DMS114 treated with DMSO at 0.1 percent for 48 hours (cell line): ENCODE measurements around the gene NAPSA.

ENCODE experiments used
- DNase-seq: peaks from one replicate; lab custom pipeline; 2025; ENCODE audit not compliant: unreplicated experiment; lab: John Stamatoyannopoulos, UW

NAPSA gene

DNA sequence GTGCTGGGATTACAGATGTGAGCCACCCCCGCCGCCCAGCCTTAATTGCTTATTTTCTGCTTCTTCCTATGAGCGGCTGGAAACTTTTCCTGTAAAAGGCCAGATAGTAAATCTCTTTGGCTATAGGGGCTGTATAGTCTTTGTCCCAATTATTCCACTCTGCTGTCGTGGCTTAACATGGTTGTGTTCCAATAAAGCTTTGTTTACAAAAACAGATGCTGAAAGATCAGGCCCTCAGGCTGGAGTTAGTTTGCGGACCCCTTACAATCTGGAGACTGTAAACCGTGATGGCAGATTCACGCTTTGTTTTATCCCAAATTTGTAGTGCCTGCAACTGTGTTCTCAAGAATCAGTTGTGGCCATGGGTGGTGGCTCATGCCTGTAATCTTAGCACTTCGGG is 47.0 kb downstream of the NAPSA start:
- no peak for DNase-seq

DNA sequence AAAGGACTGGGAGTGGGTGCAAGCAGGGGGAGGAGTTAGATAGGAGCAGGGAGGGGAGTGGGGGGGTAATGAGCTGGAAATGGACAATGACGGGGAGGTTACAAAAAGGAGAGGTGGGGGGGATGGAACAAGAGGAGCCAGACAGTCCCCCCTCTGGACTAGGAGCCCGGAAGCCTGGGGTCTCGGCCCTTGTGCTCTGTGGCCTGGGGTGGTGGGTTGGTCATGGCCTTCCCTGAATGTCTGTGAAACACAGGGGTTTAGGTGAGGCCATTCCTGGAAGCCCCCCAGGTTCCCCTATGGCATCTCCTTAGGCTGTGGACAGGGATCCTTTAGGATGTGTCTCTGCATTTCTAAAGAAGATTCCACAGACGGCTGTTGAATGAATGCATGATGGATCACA is 48.3 kb downstream of the NAPSA start:
- DNase-seq, result no peak

DNA sequence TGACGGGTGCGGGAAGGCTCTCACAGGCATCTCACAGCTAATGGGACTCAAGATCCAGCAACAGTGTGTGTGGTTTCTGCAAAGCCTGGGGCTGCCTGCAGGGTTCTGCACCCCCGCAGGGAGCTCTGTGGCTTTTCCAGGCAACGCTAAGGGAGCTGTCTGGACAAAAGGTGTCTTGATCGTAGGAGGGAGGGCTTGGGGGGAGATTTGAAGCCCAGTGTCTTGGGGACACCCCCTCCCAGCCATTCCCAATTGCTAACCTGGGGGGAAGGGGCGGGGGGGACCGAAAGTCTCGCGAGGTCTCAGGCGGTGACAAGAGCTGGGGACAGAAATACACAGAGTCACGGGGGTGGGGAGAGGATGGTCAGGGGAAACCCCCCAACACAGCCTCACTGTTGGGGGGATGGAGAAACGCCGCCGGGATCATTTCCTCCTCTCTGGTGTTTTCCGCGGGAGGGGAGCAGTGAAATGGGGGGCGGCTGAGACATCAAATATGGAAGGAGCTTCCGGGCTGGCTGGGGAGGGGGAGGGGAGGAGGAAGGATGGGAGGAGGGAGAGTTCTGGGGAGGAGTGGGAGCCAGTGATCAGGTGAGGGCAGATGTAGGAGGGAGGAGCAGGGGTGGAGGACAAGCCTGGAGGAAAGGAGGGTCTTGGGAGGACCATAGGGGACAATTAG is 49.5 kb downstream of the NAPSA start:
- DNase-seq, result peak; percentile 43

DNA sequence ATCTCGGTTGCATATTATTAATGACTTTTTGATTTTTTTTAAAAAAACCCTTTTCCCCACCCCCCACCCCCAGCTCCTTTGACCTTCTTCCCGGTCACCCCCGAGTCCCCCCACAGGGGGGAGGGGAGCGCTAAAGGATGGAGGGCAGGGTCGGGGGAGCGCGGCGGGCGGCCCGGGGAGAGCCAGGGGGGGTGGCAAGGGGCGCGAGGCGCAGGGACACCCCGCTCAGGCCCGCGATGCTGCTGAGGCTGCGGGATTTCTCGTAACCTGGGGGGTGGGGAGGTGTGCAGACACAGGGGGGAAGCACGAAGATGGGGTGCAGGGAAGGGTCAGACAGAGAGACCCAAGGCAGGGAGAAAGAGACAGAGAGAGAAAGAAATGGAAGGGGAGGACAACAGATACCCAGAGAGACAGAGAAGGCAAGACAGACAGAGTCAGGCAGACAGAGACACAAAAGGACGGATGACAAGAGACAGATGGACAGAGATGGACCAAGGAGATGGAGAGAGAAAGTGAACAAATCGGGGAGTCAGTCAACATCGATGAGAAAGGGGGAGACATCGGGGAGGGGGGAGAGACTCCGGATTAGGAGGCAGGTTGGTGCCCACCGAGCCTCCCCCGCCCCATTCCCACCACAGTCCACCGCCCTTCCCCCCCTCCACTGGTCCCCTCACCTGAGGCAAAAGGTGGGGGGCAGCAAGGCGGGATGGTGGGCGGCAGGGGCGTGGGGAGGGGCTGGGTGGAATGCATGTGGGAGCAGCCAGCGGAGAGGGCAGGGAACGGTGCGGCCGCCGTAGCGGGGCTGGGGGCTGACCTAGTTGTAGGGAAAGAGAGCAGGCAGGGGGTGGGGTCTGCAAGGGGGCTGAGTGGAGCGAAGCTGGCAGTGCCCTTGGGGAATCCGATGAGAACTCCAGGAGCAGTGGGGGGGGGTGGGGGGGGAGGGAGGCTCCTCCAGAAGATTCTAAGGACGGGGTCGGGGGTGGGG is 50.4 kb downstream of the NAPSA start:
- DNase-seq, result no peak

DNA sequence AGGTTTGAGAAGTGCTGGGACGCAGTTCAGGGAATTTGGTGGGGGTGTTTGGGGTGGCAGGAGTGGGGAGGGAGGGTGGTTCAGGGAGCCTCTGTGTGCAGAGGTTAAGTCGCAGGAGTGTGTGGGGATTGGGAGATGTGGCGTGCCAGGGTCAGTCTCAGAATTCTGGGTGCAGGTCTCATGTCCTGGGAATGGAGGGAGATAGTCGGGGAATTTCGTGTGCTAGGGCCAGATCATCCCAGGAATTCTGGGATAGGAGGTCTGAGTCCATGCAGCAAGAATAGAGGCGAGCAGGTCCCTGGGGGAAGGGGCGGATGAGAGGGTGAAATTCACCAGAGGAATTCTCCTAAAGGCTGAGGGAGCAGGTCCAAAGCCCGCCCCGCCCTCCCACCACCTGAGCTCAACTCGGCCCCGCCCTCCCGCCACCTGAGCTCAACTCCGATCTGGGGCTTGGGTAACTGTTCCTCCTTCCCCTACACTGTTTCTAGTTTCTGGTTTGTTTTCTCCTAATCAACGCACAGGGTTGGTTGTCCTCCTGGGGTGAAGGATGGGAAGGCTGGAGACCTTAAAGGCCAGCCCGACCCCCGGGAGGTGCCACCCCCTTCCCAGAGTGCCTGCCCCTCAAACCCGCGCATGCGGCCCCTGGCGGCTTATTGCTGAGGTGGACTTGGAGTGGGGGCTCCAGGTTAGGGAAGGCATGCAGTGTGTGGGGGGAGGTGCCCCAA is 51.5 kb downstream of the NAPSA start:
- no peak for DNase-seq

DNA sequence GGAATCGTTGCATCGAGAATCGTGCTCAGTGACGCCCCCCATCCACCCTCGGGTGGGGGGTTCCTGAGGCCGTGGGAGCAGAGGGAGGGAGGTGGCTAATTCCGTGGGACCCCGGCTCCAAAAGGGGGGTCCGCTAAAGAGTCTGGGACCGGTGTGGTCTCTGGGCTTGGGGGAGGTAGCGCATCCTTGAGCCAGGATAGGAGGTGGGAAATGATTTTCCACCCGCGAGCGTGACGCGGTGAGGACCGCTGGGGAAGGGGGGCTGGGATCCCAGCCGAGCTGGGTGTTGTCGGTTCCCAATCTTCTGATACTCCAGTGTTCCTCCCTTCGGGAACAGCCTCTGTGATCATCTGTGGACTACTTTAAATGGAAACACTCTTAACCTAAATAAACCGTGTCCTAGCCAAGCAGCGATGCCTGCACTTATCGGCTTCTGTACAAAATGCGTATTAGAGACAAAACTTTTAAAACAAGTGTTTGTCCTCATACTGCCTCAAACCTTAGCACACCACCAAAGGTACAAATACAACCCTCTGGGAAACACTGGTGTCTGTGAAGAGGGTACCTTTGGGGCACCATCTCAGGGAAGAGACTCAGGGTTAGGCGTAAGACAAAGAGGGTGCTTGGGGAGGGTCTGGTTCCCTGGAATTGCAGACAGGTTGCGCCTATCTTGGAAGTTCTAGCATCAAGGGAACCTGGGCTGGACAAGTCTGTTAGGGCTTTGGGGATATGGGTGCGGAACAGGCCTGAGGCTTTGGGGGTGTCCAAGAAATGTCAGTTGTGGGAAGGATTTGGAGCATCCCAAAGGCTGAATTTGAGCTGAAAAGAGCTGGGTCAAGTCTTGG is 52.2 kb downstream of the NAPSA start:
- no peak for DNase-seq

DNA sequence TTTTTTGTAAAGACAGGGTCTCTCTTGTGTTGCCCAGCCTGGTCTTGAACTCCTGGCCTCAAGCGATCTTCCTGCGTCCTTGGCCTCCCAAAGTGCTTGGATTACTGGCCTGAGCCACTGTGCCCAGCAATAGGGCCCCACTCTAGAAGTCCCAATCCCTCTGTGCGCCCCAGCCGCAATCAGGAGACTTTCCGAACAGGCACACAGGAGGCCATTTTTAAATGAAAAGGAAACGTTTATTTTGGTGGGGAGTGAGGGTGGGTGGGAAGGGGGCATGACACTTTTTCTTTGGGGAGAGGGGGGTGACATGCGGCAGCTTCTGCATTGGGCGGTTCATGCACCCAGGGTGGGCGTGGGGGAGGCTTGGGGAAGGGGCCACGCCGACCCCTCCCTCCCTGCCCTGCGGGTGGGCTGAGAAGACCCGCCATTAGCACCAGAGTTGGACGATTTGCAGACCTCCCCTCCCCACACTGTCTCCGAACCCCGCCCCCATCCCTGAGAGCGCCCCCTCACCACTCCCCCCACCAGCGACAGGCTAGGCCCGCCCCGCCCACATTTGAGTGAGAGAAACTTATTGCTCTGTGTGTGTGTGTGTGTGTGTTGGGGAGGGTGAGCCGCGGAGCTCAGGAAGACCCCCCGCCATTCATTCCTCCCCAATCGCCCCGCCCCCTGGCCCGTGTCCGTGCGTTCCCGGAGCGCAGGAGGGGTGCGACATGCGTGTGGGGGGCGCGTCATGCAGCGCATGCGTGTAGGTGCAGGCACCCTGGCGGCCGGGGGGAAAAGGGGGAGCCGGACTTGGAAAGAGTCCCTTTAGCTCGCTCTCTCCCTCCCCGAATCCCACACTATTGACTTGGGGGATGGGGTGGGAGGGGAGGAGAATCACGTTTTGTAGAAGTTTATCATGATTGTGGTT is 53.5 kb downstream of the NAPSA start:
- peak; percentile 51 for DNase-seq

DNA sequence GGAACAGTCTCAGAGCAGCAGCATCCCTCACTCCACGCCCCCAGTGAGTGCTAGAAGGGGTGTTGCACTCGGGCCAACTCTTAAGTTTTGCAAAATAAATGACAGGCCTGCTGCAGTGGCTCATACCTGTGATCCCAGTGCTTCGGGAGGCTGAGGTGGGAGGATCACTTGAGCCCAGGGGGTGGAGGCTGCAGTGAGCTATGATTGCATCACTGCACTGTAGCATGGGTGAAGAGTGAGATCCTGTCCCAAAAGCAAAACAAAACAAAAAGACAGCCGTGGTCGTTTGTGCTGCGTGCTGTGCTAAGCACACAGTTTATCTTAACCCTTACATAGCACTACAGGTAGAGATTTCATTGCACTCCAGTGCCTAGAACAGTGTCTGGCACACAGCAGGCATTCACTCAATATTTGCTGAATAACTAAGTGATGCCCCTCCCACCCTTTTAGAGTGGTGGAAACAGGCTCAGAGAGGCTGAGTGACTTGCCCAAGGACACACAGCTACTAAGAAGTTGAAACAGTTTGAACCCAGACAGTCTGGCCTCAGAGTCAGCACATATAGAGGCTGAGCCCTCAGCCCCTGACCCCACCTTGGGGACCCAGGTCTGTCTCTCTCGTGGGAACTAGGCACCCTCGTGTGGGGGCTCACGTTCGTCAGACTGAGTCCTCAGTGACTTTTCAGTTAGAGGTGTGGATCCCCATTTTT is 54.5 kb downstream of the NAPSA start:
- no peak for DNase-seq

DNA sequence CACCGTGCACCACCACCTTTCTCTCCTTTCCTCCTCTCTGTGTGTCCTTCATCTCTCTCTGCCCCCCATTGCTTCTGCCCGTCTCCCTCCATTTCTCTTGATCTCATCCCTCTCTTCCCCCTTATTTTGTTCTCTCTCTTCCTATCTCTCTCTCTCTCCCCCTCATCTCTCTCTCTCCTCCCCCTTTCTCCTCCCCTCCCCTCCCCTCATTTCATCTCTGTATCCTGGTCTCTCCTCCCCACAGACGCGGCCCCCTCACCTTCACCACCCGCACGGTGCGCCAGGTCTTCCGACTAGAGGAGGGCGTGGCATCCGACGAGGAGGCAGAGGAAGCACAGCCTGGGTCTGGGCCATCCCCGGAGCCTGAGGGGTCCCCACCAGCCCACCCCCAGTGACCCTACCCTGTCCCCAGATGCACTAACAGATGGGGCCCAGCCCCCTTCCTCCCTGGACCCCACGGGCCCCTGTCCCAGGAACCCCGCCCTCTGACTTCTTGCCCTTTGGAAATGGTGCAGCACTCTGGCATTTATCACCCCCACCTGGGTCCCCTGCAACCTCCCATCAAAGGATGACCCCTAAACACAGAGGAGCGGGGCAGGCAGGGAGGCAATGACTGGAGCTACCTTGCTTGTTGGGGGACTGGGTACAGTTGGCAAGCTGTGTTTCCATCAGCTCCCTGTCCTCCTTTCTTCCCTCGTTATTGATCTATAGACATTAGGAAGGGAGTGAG is 55.9 kb downstream of the NAPSA start:
- DNase-seq, result no peak

DNA sequence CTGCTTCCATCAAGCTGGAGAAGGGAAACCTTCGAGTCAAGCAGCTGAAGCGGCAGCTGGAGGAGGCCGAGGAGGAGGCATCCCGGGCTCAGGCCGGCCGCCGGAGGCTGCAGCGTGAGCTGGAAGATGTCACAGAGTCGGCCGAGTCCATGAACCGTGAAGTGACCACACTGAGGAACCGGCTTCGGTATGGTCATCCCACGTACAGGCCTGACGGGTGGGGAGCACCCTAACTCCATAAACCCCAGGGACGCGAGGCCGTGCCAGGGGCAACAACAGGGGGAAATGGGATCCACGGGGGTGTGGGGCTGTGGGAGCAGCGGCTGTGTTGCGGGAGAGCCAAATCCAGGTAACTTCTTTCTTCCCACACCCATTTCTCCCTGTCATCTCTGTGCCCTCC is 56.4 kb downstream of the NAPSA start:
- DNase-seq, result no peak
